Measurements from ENCODE around the gene GNAS.
A peak's percentile ranks its signal among the peaks of the same experiment; 100 is the strongest.

GNAS gene

GRCh38 chr20:58854638-58855471 lies 2.3 kb downstream of the GNAS start:
- DNase-seq, result no peak

DNA sequence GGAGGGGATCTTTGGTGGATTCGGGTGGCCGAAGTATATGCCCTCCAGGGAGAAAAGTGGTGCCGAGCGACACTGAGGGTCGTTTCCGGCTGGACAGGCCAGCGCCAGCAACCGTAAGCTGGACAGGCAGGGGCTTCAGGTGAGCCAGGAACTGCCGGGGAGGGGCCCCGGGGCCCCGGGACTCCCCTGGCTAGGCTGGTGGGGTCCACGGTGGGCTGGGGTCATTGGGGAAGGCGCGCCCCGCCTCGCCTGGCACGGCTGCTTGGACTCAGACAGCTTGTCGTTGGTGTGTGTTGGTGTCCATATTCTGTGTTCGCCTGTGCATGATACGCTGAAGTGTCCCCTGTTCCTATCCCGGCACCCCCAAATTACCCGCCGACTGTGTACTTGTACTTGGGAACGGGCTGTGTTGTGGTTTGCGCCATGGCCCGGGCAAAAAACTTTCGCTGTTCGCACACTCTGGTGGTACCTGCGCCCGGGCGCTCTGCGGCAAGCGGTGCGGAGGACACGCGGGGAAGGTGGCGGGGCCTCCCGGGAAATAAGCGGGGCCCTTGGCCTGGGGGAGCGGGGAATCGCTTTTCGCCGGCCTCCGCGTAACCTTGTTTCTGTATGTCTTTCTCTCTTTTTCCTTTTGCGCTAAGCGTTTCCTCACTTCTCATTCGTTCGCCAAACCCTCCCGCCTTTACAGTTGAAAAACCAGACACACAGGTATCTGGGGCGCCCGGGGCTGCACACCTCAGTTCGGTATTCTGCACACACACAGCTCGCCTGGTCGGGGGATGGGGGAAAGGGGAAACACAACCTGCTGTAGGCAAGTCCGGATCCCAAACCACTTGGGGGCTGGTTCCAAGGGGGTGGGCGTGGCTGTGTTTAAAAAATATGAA lies 3.2 kb downstream of the GNAS start:
- DNase-seq, result no peak

GRCh38 chr20:58863044-58863790 lies 10.7 kb downstream of the GNAS start:
- DNase-seq, result no peak

DNA sequence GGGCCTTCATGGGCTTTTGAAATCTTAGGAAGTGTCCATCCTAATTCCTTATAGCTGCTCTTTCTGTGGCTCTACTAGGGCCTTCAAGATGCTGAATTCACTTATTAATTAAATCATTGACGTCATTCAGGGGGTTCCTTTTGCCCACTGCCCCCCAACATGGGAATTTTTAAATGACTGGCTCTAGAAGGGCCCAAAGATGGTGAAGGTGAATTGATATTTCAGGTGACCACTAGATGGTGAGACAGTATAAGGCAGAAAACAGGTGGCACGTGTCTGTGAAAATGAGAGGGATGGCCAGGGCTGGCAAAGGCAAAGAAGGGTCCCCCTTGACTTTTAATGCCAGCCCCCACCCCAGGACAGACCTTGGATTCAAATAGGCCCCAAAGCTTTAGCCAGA lies 11.8 kb downstream of the GNAS start:
- DNase-seq, result no peak

DNA sequence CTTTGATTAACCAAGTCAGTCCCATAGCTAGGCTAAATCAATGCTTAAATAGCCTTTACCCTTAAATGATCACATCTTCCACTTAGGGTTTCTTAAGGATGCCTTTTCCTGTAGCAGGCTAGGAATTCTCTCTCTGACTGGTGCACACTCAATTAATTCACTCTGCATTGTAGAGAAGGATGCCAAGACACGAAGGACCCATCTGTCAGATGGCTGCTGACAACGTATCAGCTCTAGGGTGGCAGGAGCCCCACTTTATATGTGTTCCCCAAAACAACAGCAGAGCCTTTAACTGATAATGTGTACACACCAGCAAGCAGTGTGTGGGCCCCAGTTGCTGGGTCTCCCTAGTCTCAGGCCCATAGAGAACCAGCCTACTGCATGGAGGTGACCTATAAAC lies 13.3 kb downstream of the GNAS start:
- no peak for DNase-seq

GRCh38 chr20:58867211-58867610 lies 14.7 kb downstream of the GNAS start:
- DNase-seq, result no peak

DNA sequence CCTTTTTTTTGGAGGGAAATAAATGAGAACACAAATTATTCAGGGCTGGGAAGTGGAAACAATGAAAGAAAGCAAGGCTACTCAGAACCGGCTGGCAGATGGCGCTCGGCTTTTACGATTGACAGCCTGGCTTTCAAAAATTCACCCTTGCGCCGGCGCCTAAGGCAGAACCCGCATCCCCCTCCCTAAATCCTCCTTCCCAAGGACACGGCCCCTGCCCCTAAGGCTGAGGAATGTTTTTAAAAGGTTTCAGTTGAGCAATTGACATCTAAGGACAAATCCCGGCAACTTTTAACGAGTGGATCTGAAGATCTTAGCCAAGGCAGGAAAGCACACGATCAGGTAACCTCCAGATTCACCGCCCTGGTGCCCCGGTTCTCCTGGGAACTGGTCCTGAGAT lies 16.3 kb downstream of the GNAS start:
- no peak for DNase-seq

DNA sequence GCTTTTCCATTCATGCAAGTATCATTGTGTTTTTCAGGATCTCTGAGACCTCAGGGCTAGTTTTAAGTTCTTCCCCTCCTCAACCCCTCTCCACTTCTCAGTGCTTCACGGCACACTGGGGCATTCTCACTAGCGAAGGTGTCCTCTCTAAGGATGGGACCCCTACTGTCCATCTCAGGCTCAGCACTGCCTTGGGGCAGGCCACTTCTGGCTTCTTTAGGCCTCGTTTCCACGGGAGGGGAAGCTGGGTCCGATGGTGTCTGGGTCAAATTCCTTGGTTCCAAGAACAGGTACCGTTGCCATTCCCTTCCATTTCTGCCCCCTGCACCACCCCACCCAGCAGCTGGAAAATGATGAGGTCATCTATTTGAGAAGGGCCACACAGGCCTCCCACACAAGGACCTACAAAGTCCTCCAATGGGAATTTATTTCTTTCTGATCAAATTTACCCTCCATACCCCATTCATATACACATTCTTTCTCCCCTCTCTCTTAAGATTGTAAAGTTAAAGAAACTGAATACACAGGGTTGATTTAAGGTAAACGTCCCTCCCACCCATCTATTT lies 17.2 kb downstream of the GNAS start:
- DNase-seq, result no peak

DNA sequence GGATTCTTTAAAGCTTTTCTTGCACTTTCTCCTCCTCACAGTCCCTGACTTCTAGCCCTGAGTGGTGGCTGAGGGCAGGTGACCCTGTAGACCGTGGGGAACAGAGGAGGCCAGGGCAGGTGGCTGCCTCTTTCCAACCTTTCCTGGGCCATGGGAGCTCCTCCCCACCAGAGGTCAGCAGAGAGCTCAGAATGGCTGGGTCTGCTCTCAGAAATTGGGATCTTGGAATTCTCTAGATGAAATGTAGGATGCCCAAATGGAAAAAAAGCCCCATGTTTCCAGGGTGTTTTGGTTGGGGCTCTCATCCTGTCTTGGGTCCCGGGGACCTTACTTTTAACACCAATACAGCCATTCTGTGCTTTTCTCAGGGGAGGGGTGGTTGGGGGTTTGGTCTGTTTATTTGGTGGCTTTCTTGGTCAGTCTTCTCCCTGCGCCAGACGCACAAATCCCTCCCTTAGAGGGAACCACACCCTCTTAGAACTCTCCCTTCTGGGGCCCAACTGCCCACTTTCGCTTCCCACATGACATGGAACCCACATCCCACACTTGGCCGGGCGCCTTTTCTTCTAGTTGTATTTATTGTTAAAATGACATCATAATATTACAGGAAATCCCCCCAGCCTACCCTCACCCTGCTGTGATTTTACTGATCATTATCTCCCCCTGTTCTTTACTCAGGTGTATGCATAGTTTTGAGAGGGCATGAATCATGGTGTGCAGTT lies 17.9 kb downstream of the GNAS start:
- DNase-seq, result peak; percentile 65

DNA sequence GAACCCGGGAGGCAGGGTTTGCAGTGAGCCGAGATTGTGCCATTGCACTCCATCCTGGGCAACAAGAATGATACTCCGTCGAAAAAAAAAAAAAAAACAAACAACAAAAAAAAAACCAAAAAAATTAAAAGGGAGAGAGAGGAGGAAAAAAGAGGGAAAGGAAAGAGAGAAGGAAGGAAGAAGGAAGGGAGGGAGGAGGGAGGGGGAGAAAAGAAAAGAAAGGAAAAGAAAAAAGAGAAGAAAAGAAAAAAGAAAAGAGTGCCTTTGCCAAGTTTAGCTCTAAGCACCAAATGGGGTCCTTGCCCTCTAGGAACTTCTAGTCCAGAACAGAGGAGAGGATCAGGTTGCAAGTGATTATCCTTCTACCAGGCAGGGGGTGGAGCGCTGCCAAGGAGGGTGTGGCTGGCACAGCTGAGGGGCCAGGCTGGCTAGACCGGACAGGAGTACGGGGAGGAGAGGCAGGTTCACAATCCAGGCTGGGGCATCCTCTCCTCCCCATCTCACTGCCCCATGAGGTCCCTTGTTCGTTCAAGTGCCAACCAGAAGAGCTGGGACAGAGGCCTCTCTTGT lies 19.1 kb downstream of the GNAS start:
- DNase-seq, result no peak

GRCh38 chr20:58874469-58874868 lies 22.0 kb downstream of the GNAS start:
- DNase-seq, result no peak

DNA sequence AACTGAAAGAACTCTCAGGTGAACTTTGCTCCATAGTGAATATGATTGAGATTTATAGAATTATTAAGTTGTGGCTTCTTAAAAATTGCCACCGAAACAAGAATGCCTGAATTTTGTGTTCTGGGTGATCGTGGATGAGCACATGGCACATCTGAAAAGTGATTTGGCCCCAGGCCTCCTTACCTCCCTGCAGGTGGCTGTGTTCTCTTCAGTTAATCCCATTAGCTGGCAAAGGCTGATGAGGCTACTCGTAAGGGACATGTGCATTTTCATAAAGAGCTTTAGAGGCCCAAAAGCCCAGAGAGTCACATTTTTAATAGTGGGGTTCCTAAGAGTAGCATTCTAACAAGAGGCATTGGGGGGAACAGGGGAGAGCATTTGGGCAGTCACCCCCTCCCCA lies 22.6 kb downstream of the GNAS start:
- no peak for DNase-seq

DNA sequence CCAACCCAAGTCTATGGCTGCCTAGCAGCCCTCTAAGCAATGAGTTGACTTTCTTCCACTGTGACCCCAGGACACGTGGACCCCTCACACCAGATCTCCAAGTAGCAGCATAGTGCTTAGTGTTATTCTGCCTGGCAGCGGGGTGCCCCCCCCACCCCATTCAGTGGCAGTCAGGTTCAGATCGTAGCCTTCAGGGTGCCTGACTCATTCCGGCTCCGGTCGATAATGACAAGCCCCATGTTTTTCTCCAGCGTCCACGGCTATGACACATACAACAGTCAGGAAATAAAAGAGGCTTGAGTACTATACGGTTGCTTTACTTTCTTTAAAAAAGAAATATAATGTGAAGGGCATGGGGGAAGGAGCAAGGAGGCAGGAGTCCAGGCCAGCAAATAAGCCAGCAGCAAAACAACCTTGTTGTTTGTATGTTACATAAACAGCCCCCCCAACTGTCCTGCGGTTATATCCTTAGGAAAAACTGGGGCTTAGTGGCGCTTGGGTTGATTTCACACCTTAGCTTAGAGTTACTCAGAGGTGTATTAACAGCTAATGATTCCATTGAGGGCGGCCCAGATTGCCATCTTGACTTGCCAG lies 23.1 kb downstream of the GNAS start:
- DNase-seq, result no peak

DNA sequence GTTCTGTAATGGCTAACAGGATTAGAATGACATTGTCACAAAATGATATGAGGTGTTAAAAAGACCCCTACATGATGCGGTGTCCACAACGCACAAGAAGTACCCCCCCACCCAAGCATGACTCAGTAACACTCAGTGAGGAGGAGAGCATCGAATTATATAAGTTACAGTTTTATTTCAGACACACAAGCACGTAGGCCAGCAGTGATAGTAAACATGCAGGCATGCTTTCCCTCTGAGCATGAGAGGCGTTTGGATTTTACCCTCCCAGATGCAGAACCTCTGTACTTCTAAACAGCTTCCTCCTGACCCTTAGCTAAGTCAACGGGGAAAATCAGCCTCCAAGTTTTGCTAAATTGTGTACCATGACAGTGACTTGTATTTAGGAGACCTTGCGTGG lies 23.9 kb downstream of the GNAS start:
- no peak for DNase-seq

DNA sequence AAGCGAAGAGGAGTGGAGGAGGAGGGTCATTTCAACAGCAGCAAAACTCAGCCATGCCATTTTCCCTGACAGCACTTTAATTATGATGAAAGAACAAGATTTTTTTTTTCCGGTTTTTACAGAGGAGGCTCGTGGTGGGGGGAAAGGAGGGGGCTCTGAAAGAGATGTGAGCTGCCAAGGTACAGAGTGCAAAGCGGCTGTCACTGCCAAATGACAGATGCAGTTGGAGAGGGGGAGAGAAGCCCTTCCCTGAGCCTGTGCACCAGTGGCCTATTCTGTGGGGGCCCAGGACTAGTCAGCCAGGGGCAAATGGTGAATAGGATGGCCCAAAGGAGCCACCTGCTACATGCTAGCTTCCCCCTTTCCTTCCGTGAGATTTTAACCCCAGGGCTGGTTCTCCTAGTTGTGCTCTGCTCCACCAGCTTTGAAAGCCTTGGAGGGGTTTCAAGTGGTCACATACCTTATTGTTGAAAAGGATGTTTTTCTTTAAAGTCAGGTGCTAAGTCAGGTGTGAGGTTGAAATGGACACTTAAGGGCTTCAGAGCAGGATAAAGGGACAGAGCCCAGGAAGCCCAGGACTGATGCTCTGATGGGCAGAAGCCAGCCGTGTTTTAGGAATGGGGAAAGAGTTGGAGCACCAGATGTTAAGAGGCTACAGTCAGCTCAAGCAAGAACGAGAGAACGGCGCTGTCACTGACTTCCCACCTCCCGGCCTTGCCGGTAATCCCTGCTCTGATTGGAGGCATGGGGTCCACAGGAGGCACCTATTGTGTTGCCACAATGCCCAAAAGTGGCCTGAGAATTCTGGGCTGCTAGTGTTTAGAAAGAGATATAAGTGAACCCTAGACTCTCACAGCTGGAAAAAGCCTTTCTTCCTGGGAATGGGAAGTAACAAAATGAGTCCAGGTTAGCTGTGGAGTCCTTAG lies 24.8 kb downstream of the GNAS start:
- DNase-seq, result no peak

GRCh38 chr20:58877976-58878360 lies 25.5 kb downstream of the GNAS start:
- DNase-seq, result no peak

- DNase-seq, result no peak
Observed at GRCh38 chr20:58878399-58878798, 25.9 kb downstream of the GNAS start.

GRCh38 chr20:58880441-58880840 lies 27.9 kb downstream of the GNAS start:
- DNase-seq, result no peak

- peak; percentile 54 for DNase-seq
Observed at GRCh38 chr20:58880994-58881752, 28.7 kb downstream of the GNAS start.

DNA sequence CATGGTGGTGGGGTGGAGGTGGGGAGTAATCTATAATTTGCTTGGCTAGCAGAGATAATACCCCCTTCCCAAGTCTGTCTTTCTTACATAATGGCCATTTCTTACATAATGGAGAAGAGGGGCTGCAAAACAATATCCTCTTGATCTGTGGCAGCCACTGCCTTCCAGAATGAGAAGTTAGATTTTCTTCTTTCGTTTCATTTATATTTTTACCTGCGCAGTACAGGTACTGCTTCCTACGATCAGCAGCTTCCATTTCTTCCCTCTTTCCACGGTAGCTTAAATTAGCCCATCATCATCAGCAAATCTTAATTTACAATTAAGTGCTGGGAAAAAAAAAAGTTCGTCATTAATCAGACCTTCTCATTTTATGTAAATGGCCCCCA lies 30.2 kb downstream of the GNAS start:
- DNase-seq, result no peak

Data from OCI-M1 (cell line).